NCI-H2196 (cell line): ENCODE measurements around the gene NINJ2.

Source experiments
- DNase-seq: peaks from one replicate; lab custom pipeline; 2025; ENCODE audit not compliant: unreplicated experiment; lab: John Stamatoyannopoulos, UW

NINJ2 gene

GRCh38 chr12:674272-674781, 11.1 kb upstream of the NINJ2 start:
- no peak for DNase-seq

GRCh38 chr12:673849-674248, 10.6 kb upstream of the NINJ2 start:
- no peak for DNase-seq

- DNase-seq, result no peak
These were observed 6.3 kb upstream of the NINJ2 start for GRCh38 chr12:669576-669945.

DNA sequence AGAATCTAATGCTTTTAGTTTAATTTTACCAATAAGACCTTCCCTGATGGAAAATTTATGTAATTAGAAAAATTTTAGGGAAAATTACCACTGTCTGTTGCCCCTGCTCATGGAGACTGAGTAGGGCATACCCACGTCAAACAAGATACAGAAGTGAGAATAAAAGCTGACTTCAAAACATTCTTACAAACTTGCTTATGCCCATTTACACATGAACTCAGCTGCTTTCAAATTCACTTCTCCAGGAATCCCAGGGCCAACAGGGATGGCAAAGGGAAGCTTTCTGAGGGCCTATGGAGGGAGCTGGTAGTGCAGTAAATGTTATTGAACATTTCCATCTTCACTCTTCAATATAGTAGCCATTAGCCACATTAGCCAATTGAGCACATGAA, 4.8 kb upstream of the NINJ2 start:
- no peak for DNase-seq

DNA sequence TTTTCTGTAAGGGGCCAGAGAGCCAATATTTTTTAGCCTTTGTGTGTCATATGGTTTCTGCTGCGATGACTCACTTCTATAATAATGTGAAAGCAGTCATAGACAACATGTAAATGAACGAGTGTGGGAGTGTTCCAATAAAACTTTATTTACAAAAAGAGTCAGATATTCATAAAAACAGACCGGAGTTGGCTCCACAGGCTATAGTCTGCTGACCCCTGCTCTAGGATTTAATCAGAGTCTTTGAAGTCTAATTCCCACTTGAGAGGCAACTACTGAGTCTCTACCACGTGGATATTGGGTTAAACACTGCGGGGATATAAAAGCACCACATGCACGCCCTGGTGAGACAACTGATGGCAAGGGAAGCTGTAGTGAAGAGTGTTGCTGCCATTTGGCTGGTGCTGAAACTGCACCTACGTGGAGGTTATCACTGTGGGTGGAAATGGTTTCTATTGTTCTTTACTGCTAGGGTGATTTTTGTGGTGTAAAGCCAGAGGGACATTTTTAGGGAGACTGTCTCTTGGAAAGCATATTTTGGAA, 3.6 kb upstream of the NINJ2 start:
- no peak for DNase-seq

- DNase-seq, result no peak
These were observed 2.8 kb upstream of the NINJ2 start for GRCh38 chr12:666066-666465.

DNA sequence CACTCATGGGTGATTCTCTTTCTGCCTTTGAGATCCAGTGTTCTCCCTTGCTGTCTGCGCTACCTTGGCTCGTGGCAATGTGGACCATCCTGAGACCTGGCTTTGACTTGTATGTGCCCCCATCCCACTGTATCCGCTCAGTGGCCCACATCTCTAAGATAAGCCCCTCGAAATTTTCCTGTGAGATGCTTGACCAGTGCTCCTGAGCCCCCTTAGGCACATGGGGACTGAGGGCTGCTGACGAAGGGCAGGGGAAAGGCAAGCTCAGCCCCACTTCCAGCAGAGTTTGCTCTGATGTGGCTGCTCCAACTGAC, 1.5 kb upstream of the NINJ2 start:
- DNase-seq, result no peak

GRCh38 chr12:664075-664778, 982 bp upstream of the NINJ2 start:
- no peak for DNase-seq

DNA sequence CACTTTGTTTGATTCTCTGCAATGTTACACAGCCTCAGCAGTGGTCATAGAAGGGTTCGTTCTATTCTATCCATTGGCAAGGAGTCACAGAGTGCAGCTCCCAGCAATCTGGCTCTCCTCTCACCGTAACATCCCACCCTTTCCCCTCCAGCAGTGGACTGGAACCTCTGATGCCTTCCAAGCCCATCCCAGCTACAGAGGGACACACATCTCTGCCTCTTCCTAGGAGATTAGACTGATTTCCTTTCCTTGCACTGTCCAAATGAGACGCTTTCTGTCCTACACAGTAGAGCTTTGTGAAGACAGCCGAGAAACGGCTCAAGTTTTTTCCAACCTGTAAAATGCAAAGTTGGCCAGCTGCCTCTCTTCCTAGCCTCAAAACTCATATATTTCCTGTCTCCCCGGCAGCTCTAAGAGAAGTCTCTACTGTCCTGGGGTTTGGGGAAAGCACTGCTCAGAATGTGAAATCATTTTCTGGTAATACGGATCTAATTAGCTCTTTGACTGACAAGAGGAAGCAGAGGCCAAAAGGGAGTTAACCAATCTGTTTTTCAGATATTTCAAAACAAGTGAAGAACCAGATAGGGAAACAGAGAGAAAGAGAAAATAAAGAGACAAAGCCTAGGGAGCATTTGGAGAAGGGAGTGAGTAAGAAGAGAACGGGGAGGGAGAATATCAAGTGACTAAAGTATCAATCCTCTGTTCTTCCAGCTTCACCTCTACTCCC, 516 bp downstream of the NINJ2 start:
- no peak for DNase-seq

- no peak for DNase-seq
These were observed 1.3 kb downstream of the NINJ2 start for GRCh38 chr12:661720-662486.

DNA sequence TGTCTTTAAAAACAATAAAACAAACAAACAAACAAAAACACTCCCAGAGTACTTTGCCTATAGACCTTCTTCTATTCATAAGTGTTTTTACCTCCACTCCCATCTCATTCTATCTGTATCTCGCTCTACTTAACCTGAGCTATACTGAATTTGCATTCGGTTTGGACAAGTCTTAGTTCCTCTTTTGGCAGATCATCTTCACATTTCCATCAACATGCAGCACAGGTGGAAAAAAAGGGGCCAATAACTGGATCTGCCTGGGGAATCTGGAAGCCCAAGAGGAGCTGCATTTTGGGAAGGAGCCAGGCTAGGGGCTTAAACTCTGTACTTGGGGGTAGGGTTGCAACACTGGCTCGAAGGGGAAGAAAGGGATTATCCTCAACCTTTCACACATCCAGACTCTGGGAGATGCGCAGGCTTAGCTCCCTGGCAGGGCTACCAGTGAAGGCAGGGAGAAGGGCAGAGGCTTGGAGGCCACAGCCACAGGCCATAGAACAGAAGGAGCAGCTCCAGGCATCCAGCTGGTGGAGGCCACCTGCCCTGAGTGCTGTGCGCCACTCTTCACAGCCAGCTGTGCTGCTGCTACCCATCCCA, 4.1 kb downstream of the NINJ2 start:
- no peak for DNase-seq

DNA sequence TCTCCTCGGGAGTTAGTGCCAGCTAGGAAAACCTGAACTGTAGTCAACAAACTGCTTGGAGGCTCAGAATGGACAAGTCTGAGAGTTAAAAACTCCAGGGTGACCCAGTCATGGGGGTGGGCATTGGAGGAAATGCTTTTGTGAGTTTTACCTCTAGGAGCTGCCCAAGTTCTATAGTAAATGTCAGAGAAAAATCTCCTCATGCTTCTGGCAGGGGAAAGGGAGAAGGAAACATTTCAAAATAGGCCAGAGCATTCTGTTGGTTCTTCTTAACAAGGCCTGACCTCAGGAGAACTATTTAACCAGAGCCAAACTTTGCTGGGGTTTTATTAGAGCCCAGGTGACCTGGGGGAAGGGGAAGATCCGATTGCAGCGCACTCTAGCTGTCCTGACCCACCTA, 12.3 kb downstream of the NINJ2 start:
- no peak for DNase-seq

DNA sequence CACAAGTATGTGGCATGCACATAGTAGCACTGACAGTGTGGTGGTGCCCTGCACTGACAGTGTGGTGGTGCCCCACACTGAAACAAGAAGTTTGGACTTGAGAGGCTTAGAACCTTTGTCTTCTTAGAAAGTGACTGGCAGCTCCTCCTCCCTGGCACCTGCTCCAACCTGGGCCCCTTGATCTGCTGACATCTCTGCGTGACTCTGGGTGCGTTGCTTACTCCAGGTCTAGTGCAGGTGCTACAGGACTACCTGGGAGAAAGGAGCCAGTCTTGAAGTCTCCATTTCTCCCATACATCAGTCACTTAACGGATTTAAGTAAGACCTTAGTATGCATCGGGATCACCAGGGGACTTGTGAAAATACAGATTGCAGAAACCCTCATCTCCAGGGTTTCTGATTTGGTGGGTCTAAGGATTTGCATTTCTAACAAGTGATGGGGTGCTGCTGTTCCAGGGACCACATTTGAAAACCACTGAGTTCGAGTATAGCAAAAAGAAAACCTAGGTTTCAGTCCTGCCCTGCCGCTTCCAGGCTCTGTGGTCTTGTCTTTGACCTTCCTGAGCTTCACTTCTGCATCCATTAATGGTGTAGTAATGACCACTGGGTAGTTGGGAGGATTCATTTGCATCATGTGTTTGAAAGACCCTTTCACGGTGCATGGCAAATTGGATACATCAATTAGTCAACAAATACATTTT, 15.7 kb downstream of the NINJ2 start:
- no peak for DNase-seq

- DNase-seq, result no peak
These were observed 16.5 kb downstream of the NINJ2 start for GRCh38 chr12:646442-647384.

DNA sequence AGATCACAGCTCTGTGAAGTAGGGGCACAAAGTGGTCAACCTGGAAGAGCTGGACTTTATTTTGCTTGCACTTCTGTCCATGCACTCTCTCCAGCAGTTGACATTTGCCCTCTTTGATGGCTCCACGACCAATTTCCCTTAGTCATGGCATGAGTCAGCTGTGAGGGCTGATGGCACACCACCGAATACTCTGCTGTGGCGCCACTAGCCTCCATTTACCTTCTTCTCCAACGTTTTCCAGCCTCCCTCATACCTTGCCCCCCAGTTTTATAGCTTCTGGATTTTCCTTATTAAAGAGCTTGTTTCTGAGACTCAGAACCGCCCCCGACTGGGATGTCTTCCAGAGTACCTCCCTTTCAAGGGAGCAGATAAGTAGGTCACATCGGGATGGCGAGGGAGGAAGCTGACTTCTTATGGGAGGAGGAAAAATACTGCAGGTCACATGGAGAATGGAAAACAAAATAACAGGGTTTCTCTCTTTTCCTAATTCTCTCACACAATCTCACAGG, 17.6 kb downstream of the NINJ2 start:
- no peak for DNase-seq

DNA sequence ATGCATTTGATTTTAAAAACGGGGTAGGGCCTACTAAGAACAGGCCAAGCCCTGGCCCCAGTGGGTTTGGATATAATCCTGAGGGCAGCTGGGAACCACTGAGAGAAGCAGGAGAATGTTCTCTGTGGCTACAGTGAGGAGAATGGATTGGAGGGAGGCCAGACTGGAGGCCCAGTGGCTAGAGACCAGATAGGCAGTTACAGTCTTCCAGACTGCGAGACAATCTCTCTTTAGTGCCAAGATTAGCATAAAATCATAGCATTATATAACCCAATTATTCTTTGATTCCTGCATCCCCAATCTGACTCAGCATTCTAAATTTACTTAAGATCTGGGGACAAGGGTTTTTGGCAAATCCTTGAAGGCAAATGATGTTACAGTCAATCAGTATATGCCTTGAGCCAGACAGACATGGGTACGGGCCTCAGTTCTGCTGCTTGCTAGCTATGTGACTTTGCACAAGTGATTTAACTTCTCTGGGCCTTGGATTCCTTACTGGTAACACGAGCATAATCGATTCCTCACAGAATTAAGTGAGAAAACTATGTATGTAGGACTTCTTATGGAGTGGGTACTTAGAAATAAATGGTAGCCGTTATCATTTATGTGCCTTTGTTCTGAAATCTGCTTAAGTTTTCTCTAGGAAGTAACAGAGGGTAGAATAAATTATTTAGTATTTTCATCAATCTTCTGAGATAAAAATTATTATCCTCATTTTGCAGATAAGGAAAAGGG, 18.3 kb downstream of the NINJ2 start:
- DNase-seq, result no peak

DNA sequence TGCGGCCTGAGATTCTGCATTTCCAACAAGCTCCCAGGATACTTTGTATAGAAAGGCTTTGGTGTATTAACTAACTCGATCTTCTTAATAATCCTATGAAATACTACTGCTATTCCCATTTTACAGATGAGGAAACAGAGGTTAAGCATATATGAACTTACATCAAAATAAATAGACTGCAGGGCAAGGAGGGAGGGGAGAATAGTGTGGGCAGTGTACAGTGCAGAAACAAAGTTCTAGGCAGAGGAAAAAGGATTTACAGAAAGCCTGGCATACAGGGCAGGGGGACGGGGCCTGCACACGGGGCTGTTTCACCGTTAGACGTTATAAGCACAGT, 19.0 kb downstream of the NINJ2 start:
- DNase-seq, result no peak

GRCh38 chr12:643475-644302, 19.6 kb downstream of the NINJ2 start:
- no peak for DNase-seq
